DMS53 treated with DMSO at 0.1 percent for 48 hours (cell line): ENCODE data around the gene B3GAT1.

Experiments
- DNase-seq: peaks from one replicate; lab custom pipeline; 2025; ENCODE audit not compliant: unreplicated experiment; lab: John Stamatoyannopoulos, UW

The B3GAT1 gene

DNA sequence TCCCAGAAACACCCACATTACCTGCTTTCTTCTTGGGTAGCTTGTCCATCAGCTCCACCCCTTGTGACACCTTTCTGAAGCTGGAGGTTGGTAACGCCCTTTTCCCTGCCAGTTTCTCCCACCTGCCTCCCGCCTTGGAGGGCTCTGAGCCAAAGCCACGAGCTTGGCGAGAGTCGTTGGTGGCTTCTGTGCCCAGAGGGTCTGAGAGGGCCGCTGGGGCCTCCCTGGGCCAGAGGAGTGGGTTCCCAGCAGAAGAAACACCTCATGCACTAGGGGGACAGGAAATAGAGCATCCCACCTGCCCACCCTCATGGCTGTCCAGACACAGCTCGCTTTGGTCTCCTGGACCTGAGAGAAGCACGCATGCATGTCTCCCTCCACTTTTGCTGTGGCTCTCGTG, 37.9 kb downstream of the B3GAT1 start:
- no peak for DNase-seq

DNA sequence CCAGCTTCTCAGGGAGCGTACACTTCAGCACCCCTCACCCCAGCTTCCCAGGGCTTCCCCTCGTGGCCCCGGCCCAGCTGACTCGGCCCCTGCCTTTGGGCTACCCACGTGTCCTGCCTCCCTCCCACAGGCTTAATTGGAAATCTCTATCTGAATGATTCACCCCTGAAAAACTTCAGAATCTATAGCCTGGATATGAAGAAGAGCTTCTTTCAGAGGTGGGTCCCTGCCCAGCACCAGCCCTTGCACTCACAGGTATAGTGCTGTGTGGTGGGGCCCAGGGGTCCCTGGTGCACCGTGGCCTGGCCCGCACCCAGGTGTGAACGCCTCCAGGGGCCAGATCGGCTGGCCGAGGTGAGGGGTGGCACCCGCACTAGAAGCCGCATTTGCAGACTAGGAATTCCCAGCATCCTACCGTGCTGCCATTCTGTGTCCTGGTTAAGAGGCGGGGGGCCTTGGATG, 38.4 kb downstream of the B3GAT1 start:
- no peak for DNase-seq

DNA sequence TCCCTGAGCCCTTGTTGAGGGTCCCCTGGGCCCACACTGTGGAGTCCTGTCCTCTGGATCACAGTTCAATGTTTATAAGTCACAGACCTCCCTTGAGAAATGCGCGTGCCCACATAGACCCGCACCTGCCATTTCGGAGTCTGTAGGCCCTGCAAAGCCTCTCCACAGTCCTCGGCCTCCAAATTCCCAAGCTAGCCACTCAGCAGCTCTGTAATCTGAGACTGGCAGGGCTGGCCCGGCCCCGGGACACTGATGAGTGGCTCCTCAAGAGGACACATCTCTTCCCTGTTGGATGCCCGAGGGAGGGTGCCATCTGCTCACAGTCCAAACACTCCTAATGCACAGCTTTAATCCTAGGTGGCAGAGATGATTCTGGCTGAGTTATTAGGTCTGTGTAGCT, 39.1 kb downstream of the B3GAT1 start:
- peak; percentile 86 for DNase-seq

DNA sequence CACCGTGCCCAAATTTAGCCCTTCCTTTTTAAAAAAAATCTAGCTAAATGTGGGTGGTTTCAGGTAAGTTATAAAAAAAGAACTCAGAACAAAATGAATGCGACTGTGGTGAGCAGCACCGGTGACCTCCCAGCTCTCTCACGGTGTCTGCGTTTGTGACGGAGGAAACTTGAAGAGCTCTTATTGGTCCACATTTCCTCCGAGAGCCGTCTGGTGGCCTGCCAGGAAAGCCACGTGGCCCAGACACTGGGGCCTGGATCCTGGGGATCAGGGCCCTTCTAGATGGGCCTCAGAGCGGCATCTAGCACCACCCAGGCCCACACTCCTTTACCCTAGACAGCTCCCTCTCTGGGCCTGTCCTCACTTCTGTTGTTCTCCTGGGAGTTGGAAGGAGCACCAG, 39.5 kb downstream of the B3GAT1 start:
- no peak for DNase-seq

DNA sequence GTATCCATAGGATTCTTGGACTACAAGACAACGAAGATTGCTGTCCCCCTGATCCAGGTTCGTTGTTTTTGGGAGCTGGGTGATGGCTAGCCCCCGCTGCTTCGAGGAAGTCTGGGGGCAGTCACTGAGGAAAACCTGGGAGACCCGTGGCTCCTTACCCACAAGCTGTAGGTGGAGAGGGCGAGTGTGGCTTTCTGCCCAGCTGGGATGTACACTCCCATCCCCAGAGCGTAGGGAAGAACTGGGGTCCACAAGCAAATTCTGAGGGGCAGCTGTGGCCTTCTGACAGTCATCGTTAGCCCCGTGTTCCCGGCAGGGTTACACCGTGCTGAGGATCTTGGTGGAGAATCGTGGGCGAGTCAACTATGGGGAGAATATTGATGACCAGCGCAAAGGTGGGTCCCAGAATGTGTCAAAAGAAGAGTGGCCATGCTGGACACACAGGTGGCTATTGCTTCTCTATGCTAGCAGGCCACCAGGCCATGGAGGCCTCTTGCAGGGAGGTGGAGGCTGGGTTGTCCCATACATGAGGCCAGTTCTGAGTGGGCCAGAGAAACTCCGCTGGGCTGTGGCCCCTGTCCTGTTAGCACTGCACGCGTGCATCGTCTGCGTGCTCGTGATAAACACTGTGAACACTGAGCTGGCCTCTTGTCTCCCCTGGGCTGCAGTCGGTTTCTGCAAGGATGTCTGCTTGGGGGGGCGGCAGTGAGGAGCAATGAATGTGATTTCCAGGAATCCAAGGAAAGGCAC, 40.4 kb downstream of the B3GAT1 start:
- DNase-seq = no peak

DNA sequence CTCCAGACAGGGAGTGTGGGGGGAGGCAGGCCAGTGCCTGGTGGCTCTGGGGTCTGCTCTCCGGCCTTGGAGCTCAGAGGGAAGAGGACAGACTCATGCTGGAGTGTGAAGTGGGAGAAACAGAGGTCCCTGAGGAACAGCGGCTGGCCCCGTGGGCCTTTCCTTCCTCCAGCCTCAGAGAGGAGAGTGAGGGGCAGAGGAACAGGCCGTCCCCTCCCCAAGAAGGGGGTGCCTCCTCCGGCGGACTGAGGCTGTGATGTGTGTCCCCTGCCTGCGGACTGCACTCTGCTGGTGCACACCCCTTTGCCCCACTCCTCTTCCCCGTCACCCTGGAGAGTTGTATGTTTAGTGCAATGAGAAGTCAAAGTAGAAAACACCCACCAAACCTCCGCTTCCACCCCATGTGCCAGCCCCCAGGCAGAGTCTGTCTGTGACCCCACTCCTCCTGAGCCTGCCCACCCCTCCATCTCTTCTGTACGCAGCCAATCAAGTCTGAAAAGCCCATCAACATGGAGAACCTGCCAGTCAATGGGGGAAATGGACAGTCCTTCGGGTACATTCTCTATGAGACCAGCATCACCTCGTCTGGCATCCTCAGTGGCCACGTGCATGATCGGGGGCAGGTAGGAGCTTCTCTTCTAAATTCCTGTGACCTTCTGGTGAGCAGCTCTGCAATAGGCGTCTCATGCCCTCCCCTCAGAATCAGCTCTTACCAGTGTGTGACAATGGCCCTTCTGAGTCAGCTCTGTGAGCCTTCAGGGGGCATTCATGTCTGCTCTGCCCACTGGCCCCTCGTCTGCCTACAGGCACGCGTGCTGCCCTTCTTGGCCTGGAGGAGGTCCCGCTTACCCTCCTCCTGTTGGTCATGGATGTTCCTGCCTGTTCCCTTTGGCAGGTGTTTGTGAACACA, 41.3 kb downstream of the B3GAT1 start:
- no peak for DNase-seq

DNA sequence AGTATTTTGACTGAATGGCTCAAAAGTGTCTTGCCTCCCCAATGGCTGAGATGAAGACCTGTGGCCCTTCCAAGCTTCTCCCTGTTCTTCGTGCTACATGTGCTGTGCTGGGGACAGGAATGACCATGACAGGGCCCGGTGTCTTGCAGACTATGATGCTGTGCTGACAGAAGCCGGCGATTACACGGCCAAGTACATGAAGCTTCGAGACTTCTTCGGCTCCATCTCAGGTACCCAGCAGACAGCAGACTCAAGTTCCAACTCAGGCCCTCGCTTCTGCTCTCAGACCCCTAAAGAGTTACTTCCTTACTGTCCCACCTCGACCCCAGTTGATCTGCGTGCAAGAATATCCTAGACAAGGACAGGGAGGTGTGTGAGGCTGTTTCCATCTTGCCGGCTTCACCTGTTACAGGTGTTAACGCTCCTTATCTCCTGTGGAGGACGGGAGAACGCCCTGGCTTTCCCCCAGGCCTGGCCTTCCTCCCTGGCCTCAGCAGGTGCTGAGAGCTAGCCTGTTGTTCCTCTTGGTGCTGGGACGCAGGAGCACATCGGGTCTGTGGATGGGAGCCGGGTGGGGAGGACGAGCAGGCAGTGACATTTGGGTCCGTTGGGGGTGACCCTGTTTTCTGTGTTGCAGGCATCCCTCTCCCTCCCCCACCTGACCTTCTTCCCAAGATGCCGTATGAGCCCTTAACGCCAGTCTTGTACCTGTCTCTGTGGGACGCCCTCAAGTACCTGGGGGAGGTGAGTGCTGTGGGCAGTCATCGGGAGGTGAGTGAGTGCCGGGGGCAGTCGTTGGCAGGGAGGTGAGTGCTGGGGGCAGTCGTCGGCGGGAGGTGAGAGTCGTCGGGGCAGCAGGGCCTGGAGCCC, 42.2 kb downstream of the B3GAT1 start:
- DNase-seq = no peak

DNA sequence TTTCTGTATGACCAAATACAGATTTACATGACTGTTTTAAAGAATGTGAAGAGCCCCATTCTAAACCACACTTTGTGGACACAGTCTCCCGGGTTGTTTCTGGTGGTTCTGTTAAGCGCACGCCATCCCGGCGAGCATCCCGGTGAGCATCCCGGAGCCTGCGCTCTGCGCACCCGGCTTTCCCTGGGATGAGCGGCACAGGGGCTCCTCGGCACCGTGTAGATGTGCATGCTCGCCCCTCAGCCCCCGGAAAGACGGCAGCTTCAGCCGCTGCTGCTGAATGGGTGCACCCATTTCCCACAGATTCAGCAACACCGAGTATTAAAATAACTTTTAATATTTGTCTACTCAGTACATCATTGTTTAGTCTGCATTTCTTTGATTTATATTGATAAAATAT, 44.3 kb downstream of the B3GAT1 start:
- no peak for DNase-seq

DNA sequence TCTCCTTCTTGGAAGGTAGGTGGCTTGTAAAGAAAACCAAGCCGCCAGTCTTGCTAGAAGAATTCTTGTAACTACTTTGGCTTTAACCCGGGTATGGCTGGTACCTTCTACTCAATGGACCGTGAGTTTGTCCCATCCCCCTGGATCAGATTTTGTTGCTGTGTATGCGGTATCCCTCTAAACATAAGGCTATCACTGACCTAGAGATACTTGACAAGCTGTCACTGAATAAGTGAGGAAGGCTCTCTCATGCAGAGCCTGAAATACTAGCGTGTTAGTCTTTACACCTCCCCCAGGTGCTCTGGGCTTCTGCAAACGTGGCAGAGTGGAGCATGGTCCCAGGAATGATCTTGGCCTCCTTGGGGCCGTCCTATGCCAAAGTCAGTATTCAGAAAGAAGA, 45.8 kb downstream of the B3GAT1 start:
- no peak for DNase-seq

DNA sequence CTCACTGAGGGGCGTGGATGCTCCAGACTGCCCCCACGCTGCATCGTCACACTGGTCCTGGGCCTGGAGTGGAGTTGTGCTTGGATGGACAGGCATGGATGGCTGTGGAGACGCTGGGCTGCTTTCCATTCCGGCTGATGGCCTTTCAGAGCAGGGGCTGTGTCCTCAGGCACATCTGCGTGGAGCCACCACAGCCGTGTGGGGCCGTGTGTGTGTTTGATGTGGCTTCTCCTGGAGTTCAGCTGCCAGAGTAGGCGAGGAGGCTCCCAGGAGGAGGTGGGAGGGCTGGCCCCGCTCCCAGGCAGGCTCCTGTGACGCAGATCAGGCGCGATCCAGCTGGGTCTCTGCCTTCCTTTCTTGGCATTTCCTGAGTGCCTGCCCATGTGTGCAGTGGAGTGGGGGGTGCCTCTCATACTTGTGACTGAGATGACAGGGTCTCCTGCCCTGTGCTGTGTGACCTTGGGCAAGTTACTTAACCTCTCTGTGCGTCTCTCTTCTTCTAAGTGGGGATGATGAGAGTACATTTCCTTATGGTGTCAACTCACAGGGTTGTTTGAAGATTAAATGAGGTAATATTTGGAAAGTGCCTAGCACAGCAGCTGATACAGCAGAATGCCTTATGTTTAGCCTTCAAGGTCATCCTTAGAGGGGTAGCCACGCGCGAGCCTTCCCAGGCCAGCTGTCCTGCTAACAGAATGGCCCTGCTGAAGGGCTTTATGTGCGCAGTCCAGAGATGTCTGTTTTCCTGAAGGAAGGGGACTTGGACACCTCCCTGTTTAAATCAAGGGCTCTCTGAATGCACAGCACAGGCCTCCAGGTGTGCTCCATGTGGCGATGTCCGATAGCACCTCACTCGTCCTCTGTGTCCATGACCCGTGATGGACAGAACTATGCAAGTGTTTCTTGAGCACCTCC, 46.8 kb downstream of the B3GAT1 start:
- DNase-seq = no peak

DNA sequence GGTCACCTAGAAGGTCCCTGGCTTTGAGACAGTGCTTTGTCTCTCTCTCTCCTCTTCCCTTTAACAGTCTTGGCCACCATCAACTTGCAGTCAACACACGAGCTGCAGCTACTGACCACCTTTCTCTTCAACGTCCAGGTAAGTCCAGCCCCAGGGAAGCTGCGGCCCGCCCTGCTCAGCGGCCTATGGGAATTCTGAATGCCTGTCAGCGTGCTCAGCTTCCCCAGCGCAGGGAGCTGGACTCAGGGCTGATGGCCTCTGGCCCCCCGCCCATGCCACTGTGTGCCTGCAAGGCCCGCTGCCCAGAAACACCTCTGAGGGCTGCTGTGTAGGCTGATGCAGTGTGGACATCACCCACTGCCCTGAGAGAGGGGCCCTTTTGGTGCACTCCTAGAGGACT, 47.8 kb downstream of the B3GAT1 start:
- DNase-seq = no peak

DNA sequence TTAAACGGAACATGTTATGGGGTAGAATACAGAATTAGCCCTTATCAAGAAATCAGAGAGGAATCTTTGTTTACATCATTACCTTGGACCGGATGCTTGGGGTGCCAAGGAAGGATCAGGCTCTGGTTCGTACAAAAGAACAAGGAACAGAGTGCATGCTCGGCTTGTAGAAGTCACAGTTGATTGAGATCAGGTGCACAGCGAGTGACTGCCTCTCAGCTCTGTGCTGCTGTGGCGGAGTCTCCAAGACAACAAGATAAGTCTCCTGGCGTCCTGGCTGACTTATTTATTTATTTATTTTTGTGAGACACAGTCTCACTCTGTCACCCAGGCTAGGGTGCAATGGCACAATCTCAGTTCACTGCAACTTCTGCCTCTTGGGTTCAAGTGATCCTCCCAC, 48.5 kb downstream of the B3GAT1 start:
- no peak for DNase-seq

DNA sequence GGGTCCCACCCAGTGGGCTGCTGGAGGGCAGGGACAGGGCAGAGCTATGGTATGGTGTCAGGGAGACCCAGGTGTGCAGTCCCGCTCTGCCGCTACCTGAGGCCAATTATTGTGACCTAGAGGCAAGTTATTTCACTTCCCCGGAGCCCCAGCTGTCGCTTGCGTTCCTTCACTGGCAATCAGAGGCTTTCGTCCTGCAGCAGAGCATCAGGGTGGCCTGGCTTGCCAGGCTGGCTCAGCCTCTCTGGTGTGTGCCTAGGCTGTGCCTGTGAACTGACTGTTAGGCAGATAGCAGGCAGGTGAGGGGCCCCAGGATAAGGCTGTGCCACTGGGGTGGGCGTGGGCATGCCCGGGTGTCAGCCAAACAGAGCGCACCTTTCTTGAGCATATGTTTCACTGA, 48.9 kb downstream of the B3GAT1 start:
- DNase-seq = no peak

DNA sequence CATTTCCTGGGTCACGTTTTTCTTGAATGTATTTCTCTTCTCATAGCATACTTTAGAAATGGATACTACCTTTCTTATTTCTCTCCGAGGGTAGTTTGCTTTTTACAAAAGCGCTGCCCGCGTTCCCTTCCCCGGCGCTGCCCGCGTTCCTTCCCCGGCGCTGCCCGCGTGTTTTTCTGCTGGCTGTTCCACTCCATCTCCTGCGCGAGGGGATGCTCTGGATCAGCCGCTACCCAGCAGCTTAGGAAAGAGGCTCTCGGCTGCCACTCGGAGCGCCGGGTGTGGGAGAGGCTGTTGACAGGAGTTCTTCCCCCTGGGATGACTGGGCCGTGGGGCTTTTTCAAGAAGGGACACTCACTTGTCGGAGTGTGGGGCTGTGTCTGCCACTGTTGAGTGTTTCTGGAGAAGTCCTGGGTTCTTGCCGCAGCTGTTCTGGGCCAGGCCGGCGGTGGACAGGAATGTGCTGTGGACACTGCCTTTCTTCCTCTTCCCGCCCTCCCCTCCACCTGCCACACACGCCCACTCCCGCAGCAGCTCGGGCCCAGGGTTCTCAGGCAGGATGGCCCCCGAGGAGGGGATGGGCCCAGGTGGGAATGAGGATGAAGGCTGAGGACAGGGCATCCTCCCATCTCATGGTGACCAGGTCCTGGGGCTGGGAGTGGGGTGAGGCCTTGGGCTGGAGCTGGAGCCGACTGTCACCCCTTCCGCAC, 49.7 kb downstream of the B3GAT1 start:
- DNase-seq = no peak

DNA sequence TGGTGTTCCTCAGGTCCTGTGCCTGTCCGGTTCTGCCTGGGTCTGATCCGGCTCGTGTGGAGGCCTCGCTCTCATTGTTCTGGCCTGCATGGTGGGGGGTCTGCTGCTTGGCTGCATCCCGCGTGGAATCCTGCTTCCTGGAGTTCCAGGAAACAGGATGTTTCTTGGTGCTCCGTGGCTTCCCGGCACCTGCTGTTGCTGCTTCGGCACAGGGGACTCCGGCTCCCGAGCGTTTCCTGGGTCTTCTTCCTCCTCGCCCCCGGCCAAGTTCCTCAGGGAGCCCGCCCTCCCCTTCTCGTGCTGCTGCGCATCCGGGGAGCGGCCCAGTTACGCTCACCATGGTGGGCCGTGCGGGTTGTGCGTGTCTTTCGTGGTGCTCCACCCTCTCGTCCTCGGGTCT, 50.4 kb downstream of the B3GAT1 start:
- no peak for DNase-seq

DNA sequence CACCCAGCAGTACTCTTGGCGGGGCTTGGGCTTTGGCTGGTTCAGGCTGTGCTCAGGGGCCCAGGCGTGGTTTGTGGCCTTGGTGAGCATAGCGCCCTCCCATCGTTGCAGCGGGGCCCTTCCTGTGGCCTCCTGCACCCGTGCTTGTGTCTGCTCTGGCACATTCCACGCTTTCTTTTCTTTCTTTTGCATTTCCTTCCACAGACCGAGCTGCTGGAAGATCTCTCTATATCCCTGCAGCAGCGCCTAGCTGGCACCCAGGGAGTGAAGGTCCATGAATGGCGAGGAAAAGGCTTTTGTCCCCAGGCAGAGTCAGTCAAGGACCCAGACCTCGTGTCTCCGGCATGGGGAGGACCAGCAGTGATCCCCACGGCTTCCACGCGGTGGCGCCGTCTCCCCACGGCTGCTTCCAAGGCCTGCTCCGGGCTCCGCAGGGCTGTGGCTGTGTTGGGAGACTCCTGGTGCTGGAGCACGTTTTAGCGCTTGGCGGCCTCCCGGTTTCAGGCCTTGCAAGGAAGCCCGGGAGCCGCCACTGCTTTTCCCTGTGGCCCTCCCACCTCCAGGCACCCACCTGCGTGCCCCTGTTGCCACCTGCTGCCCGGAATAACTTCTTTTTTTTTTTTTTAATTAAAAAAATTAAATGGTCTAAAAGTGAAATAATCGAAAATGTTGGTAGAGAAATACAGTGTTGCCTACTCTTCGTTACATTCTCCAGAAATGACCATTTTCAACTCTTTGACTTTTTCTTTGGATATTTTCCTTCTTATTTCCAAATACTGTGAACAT, 51.8 kb downstream of the B3GAT1 start:
- peak; percentile 76 for DNase-seq

DNA sequence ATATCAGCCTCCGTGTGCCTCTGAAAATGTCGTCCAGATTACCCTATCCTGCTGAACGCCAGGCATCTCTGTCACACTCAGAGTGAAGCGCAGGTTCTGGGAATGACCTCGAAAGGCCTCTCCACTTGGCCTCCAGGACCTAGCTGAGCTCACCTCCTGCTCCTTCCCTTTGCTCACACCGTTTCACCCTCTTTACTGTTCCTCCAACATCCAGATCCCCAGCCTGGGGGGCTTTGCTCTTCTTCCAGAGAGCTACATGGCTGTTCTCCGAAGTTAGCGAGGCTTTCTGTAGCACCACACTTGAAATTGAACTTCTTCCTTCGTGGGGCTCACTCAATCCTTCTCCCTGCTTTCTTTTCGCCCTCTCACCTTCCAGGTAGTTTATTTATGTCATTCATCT, 52.4 kb downstream of the B3GAT1 start:
- DNase-seq = no peak

DNA sequence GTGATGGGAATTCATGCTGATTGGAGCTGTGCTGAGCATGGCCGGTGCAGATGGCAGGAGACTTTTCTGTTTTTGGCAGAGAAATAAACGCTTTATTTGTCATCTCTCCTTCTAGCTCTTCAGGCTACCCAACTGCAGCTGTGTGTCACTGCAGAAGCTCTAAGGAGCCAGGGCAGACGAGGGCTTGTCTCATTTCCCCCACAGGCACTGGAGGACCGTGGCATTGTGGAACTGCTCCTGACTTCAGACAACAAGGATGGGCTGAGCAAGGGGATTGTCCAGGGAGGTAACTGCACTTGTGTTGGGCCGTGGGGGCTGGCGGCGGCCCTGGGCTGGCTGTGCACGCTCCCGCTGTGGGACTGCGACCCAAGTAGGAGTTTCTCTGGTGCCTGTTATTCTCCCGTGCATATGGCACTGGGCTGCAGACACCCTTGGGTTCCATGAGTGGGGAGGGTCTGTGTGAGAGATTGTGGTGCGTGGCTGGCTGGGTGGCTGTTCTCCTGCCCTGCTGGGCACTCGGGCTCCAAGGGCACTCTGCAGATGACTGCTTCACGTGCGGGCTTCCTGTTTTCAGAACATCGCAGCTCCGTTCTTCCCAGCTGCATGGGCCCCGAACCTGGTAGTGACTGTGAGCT, 53.1 kb downstream of the B3GAT1 start:
- DNase-seq = no peak
